HepG2 (cell line): ENCODE data around the gene DHRS13. TPM values are rescaled to one million over a fixed set of nuclear protein-coding genes. Genes with fewer than 3 reads are reported as not detected.
A peak's percentile ranks its signal among the peaks of the same experiment; 100 is the strongest.

Experiments
- CENPX ChIP-seq: sonication (generic); formaldehyde crosslinking; IDR thresholded peaks from 2 replicates; pipeline ENCODE4 v1.9.0; 2021; ENCODE audit warnings: mild to moderate bottlenecking, missing genetic modification reagents, moderate library complexity
- CREB3 ChIP-seq: sonication (generic); formaldehyde crosslinking; IDR thresholded peaks from 2 replicates; pipeline ENCODE4 v1.5.0; 2020; ENCODE audit warnings: missing genetic modification reagents
- ELF1 ChIP-seq: sonication (generic); formaldehyde crosslinking; IDR thresholded peaks from 2 replicates; pipeline ENCODE4 v1.4.0; 2020; ENCODE audit warnings: missing genetic modification reagents
- EP300 ChIP-seq, 3 experiments: sonication (generic) in 1 of 3; formaldehyde crosslinking in 1 of 3; IDR thresholded peaks; 2 replicates each; pipeline versions ENCODE4 v1.5.1 to v1.6.1; 2011 to 2020; ENCODE audit warnings: low read depth in 2 of 3, low read length in 2 of 3, borderline replicate concordance in 1 of 3, improper control_type of control experiment in 1 of 3, mild to moderate bottlenecking in 1 of 3, missing genetic modification reagents in 1 of 3, moderate library complexity in 1 of 3
- HOXA5 ChIP-seq: sonication (generic); formaldehyde crosslinking; IDR thresholded peaks from 2 replicates; pipeline ENCODE4 v1.4.0; 2020; ENCODE audit warnings: missing genetic modification reagents
- MIER2 ChIP-seq: IDR thresholded peaks from 2 replicates; pipeline ENCODE4 v1.6.1; 2016; ENCODE audit warnings: missing biosample characterization, missing genetic modification reagents
- MTF2 ChIP-seq: sonication (generic); formaldehyde crosslinking; IDR thresholded peaks from 2 replicates; pipeline ENCODE4 v1.5.0; 2020; ENCODE audit warnings: missing genetic modification reagents, borderline replicate concordance
- NCOA5 ChIP-seq: sonication (generic); formaldehyde crosslinking; IDR thresholded peaks from 2 replicates; pipeline ENCODE4 v1.4.0; 2020; ENCODE audit warnings: missing genetic modification reagents
- NFKB2 ChIP-seq: sonication (generic); formaldehyde crosslinking; IDR thresholded peaks from 2 replicates; pipeline ENCODE4 v1.4.0; 2020; ENCODE audit warnings: missing genetic modification reagents, borderline replicate concordance
- PBX2 ChIP-seq: IDR thresholded peaks from 2 replicates; pipeline ENCODE4 v1.6.1; 2016; ENCODE audit warnings: control low read depth
- PHF20 ChIP-seq: sonication (generic); formaldehyde crosslinking; IDR thresholded peaks from 2 replicates; pipeline ENCODE4 v1.5.0; 2020; ENCODE audit warnings: mild to moderate bottlenecking, missing genetic modification reagents
- PRDM10 ChIP-seq: sonication (generic); formaldehyde crosslinking; IDR thresholded peaks from 2 replicates; pipeline ENCODE4 v1.4.0; 2020; ENCODE audit warnings: low read depth, missing genetic modification reagents
- PTBP1 ChIP-seq: fragments of 200-400 bp; formaldehyde crosslinking; IDR thresholded peaks from 2 replicates; pipeline ENCODE4 v1.6.1; 2018; ENCODE audit warnings: low read length, low read depth; ENCODE audit not compliant: poor library complexity, severe bottlenecking
- RXRB ChIP-seq: IDR thresholded peaks from 2 replicates; pipeline ENCODE4 v1.6.1; 2016; ENCODE audit warnings: borderline replicate concordance, missing genetic modification reagents, missing compliant biosample characterization
- ZBTB3 ChIP-seq: sonication (generic); formaldehyde crosslinking; IDR thresholded peaks from 2 replicates; pipeline ENCODE4 v1.4.0; 2020; ENCODE audit warnings: low read depth, mild to moderate bottlenecking, moderate library complexity, missing genetic modification reagents, borderline replicate concordance
- ZFAT ChIP-seq: sonication (generic); formaldehyde crosslinking; conservative IDR thresholded peaks from 2 replicates; pipeline ENCODE4 v1.8.1; 2023; ENCODE audit warnings: missing genetic modification reagents, inconsistent platforms
- ZMYM4 ChIP-seq: sonication (generic); formaldehyde crosslinking; IDR thresholded peaks from 2 replicates; pipeline ENCODE4 v1.8.1; 2023; ENCODE audit warnings: mild to moderate bottlenecking, missing genetic modification reagents
- ZNF224 ChIP-seq: sonication (generic); formaldehyde crosslinking; IDR thresholded peaks from 2 replicates; pipeline ENCODE4 v1.5.0; 2020; ENCODE audit warnings: mild to moderate bottlenecking, missing genetic modification reagents
- ZNF382 ChIP-seq: sonication (generic); formaldehyde crosslinking; IDR thresholded peaks from 2 replicates; pipeline ENCODE4 v1.5.0; 2020; ENCODE audit warnings: missing genetic modification reagents, mild to moderate bottlenecking, borderline replicate concordance
- ZNF616 ChIP-seq: sonication (generic); formaldehyde crosslinking; IDR thresholded peaks from 2 replicates; pipeline ENCODE4 v1.5.0; 2020; ENCODE audit warnings: low read depth, mild to moderate bottlenecking, missing genetic modification reagents
- ZNF800 ChIP-seq: sonication (generic); formaldehyde crosslinking; IDR thresholded peaks from 2 replicates; pipeline ENCODE4 v1.4.0; 2020; ENCODE audit warnings: missing genetic modification reagents
- polyA plus RNA-seq, 8 experiments: library from polyadenylated mRNA; depleted of rRNA in 3 of 8; stranded (reverse) in 7 of 8; unstranded in 1 of 8; fragments of >200 nt; fragmentation: Illumina TruSeq in 4 of 8; extraction: Trizol in 4 of 8; gene quantifications; 2 replicates each; pipeline versions ENCODE4 v1.2.1 to v1.2.3, GENCODE V29; 2011 to 2016; ENCODE audit warnings: low read depth in 4 of 8, missing spikeins in 1 of 8, mixed read lengths in 1 of 8; ENCODE audit not compliant: insufficient read depth in 1 of 8
- total RNA-seq, 5 experiments: library from RNA; depleted of rRNA; stranded (reverse); fragments of >200 nt; fragmentation: Illumina TruSeq; extraction: Trizol; gene quantifications; 2 replicates each; pipeline ENCODE4 v1.2.3, GENCODE V29; 2016; ENCODE audit warnings: low read depth in 1 of 5

DHRS13 gene
- total and polyA plus RNA-seq, 2 of the 13 experiments (the other 11 are each of a cell fraction or from before 2014, with no cell fraction given): 11.8 to 12.6 TPM

- TF ChIP-seq ZNF800 (CRISPR knock-in tag) (peak; percentile 58; the same call in 1 of the 2 replicates), ZNF382 (CRISPR knock-in tag) (no peak), NFKB2 (CRISPR knock-in tag) (peak; percentile 86), PHF20 (CRISPR knock-in tag) (peak; percentile 96), ZBTB3 (CRISPR knock-in tag) (no peak), HOXA5 (CRISPR knock-in tag) (no peak), PBX2 (no peak; the same call in 1 of the 2 replicates), PTBP1 (peak; percentile 74), EP300 (IDR thresholded peaks at IDR 0.05; ENCODE audit: low read depth in 2 of 2, low read length in 2 of 2) (no peak), EP300 (CRISPR knock-in tag; IDR thresholded peaks at IDR 0.05; ENCODE audit: borderline replicate concordance) (no peak), ZFAT (CRISPR knock-in tag) (no peak), MTF2 (CRISPR knock-in tag) (no peak; the same call in 1 of the 2 replicates), ZMYM4 (CRISPR knock-in tag) (peak; percentile 44), CREB3 (peak; percentile 47; the same call in 1 of the 2 replicates), NCOA5 (no peak), ELF1 (CRISPR knock-in tag) (peak; percentile 53; the same call in 1 of the 2 replicates), ZNF616 (CRISPR knock-in tag) (peak; percentile 23; the same call in 1 of the 2 replicates), PRDM10 (CRISPR knock-in tag) (peak; percentile 83; the same call in 1 of the 2 replicates), CENPX (CRISPR knock-in tag) (no peak), MIER2 (CRISPR knock-in tag) (no peak), RXRB (CRISPR knock-in tag) (no peak), ZNF224 (CRISPR knock-in tag) (no peak; the same call in 1 of the 2 replicates)
Measured at GRCh38 chr17:28854457-28855335, 48.2 kb downstream of the DHRS13 start, which contains the start of gene ERAL1 (continued).
